GM21390 (cell line): ENCODE data around the gene ZPR1.
"Not testable (repeated sequence)": the region's sequence is repeated elsewhere in the genome, so short reads cannot be mapped to it uniquely, and the experiment has no call there.

Experiments
- ATAC-seq: cut with Tn5 transposase; IDR thresholded peaks from one replicate; pipeline ENCODE4 v1.9.1; 2021; ENCODE audit not compliant: unreplicated experiment

Gene ZPR1

GRCh38 chr11:116762132-116762531 lies 25.7 kb downstream of the ZPR1 start:
- ATAC-seq: no peak

GRCh38 chr11:116756044-116756443 lies 31.8 kb downstream of the ZPR1 start:
- ATAC-seq: not testable (repeated sequence)

- ATAC-seq: no peak
Measured at GRCh38 chr11:116750070-116750718, 37.6 kb downstream of the ZPR1 start.

GRCh38 chr11:116742104-116742503 lies 45.7 kb downstream of the ZPR1 start:
- ATAC-seq: no peak

GRCh38 chr11:116740741-116741140 lies 47.1 kb downstream of the ZPR1 start:
- no peak for ATAC-seq

GRCh38 chr11:116738975-116739374 lies 48.8 kb downstream of the ZPR1 start:
- ATAC-seq: no peak

- ATAC-seq: no peak
Measured at GRCh38 chr11:116736763-116737162, 51.1 kb downstream of the ZPR1 start.

- ATAC-seq: no peak
Measured at GRCh38 chr11:116733969-116734508, 53.8 kb downstream of the ZPR1 start.

GRCh38 chr11:116733043-116733755 lies 54.6 kb downstream of the ZPR1 start:
- no peak for ATAC-seq

- ATAC-seq: no peak
Measured at GRCh38 chr11:116732271-116733042, 55.4 kb downstream of the ZPR1 start.

- no peak for ATAC-seq
Measured at GRCh38 chr11:116731821-116732220, 56.0 kb downstream of the ZPR1 start.

- ATAC-seq: no peak
Measured at GRCh38 chr11:116731097-116731761, 56.6 kb downstream of the ZPR1 start.

- no peak for ATAC-seq
Measured at GRCh38 chr11:116730601-116731000, 57.2 kb downstream of the ZPR1 start.

- no peak for ATAC-seq
Measured at GRCh38 chr11:116730241-116730561, 57.6 kb downstream of the ZPR1 start.

- no peak for ATAC-seq
Measured at GRCh38 chr11:116729501-116730240, 58.2 kb downstream of the ZPR1 start.

GRCh38 chr11:116727990-116728389 lies 59.8 kb downstream of the ZPR1 start:
- ATAC-seq: no peak

GRCh38 chr11:116725434-116726221 lies 62.2 kb downstream of the ZPR1 start:
- no peak for ATAC-seq

GRCh38 chr11:116724813-116725212 lies 63.0 kb downstream of the ZPR1 start:
- no peak for ATAC-seq
